Measurements from ENCODE around the gene BDH1. TPM values are rescaled to one million over a fixed set of nuclear protein-coding genes. Genes with fewer than 3 reads are reported as not detected.

BDH1 gene
- polyA plus RNA-seq, 1 of the 3 experiments (the other 2 are of a cell fraction) = 19.8 TPM

- no peak overlapping the region for H3K4me2 ChIP-seq
- H4K20me1 ChIP-seq (ENCODE audit: insufficient read depth) = no peaks in the 10 kb centered on the region
- H3K27ac ChIP-seq (ENCODE audit: low read depth in 2 of 2, low read length in 1 of 2) = peak overlapping the region in 1 of 2 experiments; percentile 79; a peak in 2 of 4 replicates
- peaks cover 3% of the 10 kb centered on the region for H3F3A ChIP-seq (replicated peaks; ENCODE audit: insufficient read depth)
- peak; percentile 71 for DNase-seq
- no peak overlapping the region for H3K4me3 ChIP-seq (ENCODE audit: low read depth in 2 of 2, low read length in 1 of 2)
- peak; percentile 50; the same call in 1 of the 2 replicates for TF ChIP-seq RCOR1 (IDR thresholded peaks at IDR 0.05; ENCODE audit: low read length)
- TF ChIP-seq RFX5 (IDR thresholded peaks at IDR 0.05; ENCODE audit: low read length) = no peak
- no peak for TF ChIP-seq EZH2phosphoT487 (IDR thresholded peaks at IDR 0.05; ENCODE audit: borderline replicate concordance, low read depth)
- TF ChIP-seq GATA2 (CRISPR knock-in tag; IDR thresholded peaks at IDR 0.05) = no peak
- peak in 1 of 2 experiments; percentile 67; a peak in 1 of 4 replicates for TF ChIP-seq EP300 (IDR thresholded peaks at IDR 0.05; ENCODE audit: borderline replicate concordance in 1 of 2, low read depth in 1 of 2, low read length in 1 of 2)
- peak; percentile 32 for TF ChIP-seq CHD2 (IDR thresholded peaks at IDR 0.05; ENCODE audit: low read length, partially characterized antibody)
- TF ChIP-seq TCF12 (IDR thresholded peaks at IDR 0.05) = no peak
- TF ChIP-seq MXI1 (IDR thresholded peaks at IDR 0.05; ENCODE audit: low read depth, low read length) = peak; percentile 48; the same call in 1 of the 2 replicates
- TF ChIP-seq FOXJ3 (CRISPR knock-in tag; IDR thresholded peaks at IDR 0.05) = peak; percentile 54; the same call in 1 of the 2 replicates
- TF ChIP-seq, protein P1, sequence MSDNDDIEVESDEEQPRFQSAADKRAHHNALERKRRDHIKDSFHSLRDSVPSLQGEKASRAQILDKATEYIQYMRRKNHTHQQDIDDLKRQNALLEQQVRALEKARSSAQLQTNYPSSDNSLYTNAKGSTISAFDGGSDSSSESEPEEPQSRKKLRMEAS (IDR thresholded peaks at IDR 0.05; ENCODE audit: low read depth) = no peak
- CTCF ChIA-PET = interaction anchor here (0.6 to 9.6 kb wide), 12 partner anchors 8 to 319 kb away, joined by 3 to 110 read pairs (median 4); partner anchors contain the start of gene BDH1
- no peaks in the 10 kb centered on the region for H3K9me2 ChIP-seq
- H3K9ac ChIP-seq = no peak overlapping the region
- H3K79me2 ChIP-seq (ENCODE audit: insufficient read depth) = no peaks in the 10 kb centered on the region
- POLR2A ChIA-PET = interaction anchor here (2.5 kb wide), 1 partner anchor 15 kb away, joined by 15 read pairs; no protein-coding TSS in a partner anchor
- H3K9me3 ChIP-seq = no peaks in the 10 kb centered on the region
- WGBS (ENCODE audit: low lambda C conversion rate) = 87% methylated on average over 15 of the region's 24 CpGs
- no peaks in the 10 kb centered on the region for H3K27me3 ChIP-seq (ENCODE audit: insufficient read depth)
- no peak overlapping the region for H2AFZ ChIP-seq (ENCODE audit: low read depth)
- H3K4me1 ChIP-seq (ENCODE audit: control insufficient read depth in 1 of 2, insufficient read depth in 2 of 2, low read depth in 1 of 2, low read length in 1 of 2) = peaks cover 0 to 56% of the 10 kb centered on the region in 2 experiments; a peak in 2 of 4 replicates
- H3K36me3 ChIP-seq (replicated peaks in 1 of 2; ENCODE audit: control insufficient read depth in 1 of 2, insufficient read depth in 2 of 2, low read length in 1 of 2) = no peaks in the 10 kb centered on the region
These were observed 49.8 kb downstream of the BDH1 start for GRCh38 chr3:197505796-197506548.

DNA sequence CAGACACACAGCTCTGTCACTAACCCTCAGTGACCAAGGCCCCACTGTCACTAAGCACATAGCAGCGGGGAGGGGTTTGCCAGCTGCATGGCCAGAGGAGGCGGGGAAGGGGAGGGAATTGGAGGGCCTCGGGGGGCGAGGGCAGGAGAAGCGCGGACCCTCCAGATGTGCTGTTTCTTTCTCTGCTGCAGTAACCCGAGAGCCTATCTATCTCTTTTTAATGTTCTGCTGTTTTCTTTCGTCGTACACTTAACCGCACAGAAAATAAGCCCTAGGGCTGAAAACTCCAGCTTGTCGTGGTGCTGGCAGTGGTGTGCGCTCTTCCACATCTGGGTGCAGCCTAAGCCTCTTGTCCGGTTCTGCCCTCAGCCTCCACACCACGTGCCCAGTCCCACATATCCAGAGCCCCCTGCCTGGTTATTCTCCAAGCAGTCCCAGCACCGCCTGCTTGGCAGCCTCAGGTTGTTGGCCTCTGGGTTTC is 51.1 kb downstream of the BDH1 start:
- no peaks in the 10 kb centered on the region for H3K79me2 ChIP-seq (ENCODE audit: insufficient read depth)
- H3K9me2 ChIP-seq = no peaks in the 10 kb centered on the region
- CTCF ChIA-PET = interaction anchor here (0.6 to 9.6 kb wide), 9 partner anchors 9 to 535 kb away, joined by 3 to 110 read pairs (median 3); no protein-coding TSS in a partner anchor
- H3K4me3 ChIP-seq (ENCODE audit: low read depth in 2 of 2, low read length in 1 of 2) = no peak overlapping the region
- H3K27me3 ChIP-seq (ENCODE audit: insufficient read depth) = no peaks in the 10 kb centered on the region
- TF ChIP-seq RAD21 (IDR thresholded peaks at IDR 0.05; ENCODE audit: low read length) (peak; percentile 25), PBX3 (IDR thresholded peaks at IDR 0.05) (no peak), CHD2 (IDR thresholded peaks at IDR 0.05; ENCODE audit: low read length, partially characterized antibody) (peak; percentile 22), MXI1 (IDR thresholded peaks at IDR 0.05; ENCODE audit: low read depth, low read length) (peak; percentile 75; the same call in 1 of the 2 replicates), NFIC (IDR thresholded peaks at IDR 0.05; ENCODE audit: borderline replicate concordance) (no peak), EP300 (IDR thresholded peaks at IDR 0.05; ENCODE audit: borderline replicate concordance in 1 of 2, low read depth in 1 of 2, low read length in 1 of 2) (peak in 1 of 2 experiments; percentile 73; a peak in 2 of 4 replicates)
- TF ChIP-seq, protein P1 (IDR thresholded peaks at IDR 0.05; ENCODE audit: low read depth) = no peak
- H3K4me1 ChIP-seq (ENCODE audit: control insufficient read depth in 1 of 2, insufficient read depth in 2 of 2, low read depth in 1 of 2, low read length in 1 of 2) = peaks cover 0 to 53% of the 10 kb centered on the region in 2 experiments; a peak in 2 of 4 replicates
- no peaks in the 10 kb centered on the region for H4K20me1 ChIP-seq (ENCODE audit: insufficient read depth)
- POLR2A ChIA-PET = interaction anchor here (1.2 to 2.5 kb wide), 3 partner anchors 14 to 38 kb away, joined by 3 to 15 read pairs (median 3); no protein-coding TSS in a partner anchor
- peak; percentile 86 for DNase-seq
- H3K9me3 ChIP-seq = no peaks in the 10 kb centered on the region
- H3K27ac ChIP-seq (ENCODE audit: low read depth in 2 of 2, low read length in 1 of 2) = peak overlapping the region in 1 of 2 experiments; percentile 79; a peak in 2 of 4 replicates
- no peaks in the 10 kb centered on the region for H3K36me3 ChIP-seq (replicated peaks in 1 of 2; ENCODE audit: control insufficient read depth in 1 of 2, insufficient read depth in 2 of 2, low read length in 1 of 2)
- no peak overlapping the region for H3K4me2 ChIP-seq
- H2AFZ ChIP-seq (ENCODE audit: low read depth) = no peak overlapping the region
- H3K9ac ChIP-seq = no peak overlapping the region
- 69% methylated on average over 15 of the region's 15 CpGs for WGBS (ENCODE audit: low lambda C conversion rate)
- H3F3A ChIP-seq (replicated peaks; ENCODE audit: insufficient read depth) = no peaks in the 10 kb centered on the region

All from SK-N-SH (cell line).